SH-SY5Y (cell line): Measurements from ENCODE around the gene ALKBH2.

Experiments
- GATA2 ChIP-seq: IDR thresholded peaks from 2 replicates; pipeline ENCODE4 v1.6.1; 2011; ENCODE audit warnings: mild to moderate bottlenecking, low read depth, low read length
- GATA3 ChIP-seq: IDR thresholded peaks from 2 replicates; pipeline ENCODE4 v1.6.1; 2011; ENCODE audit warnings: low read depth, mild to moderate bottlenecking, low read length, moderate library complexity

ALKBH2 gene

DNA sequence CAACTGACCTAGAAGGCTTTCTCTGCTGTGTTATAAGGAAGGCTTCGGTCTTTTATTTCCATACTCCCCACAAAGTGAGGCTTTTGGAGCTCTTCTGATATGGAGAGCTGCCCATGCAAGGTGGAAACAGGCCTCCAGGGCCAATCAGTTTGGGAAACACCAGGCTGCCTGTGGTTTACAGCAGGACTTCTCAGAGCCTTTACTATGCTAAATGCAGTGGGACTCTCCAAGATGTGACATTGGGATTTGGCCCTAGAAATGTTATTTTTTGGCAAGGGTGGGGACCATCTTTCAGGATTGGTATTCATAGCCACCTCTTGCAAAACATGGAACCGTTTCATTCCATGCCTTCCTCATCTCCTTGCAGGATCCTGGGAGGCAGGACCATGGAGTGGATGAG is 26.8 kb upstream of the ALKBH2 start:
- TF ChIP-seq GATA3 (no peak), GATA2 (no peak)

DNA sequence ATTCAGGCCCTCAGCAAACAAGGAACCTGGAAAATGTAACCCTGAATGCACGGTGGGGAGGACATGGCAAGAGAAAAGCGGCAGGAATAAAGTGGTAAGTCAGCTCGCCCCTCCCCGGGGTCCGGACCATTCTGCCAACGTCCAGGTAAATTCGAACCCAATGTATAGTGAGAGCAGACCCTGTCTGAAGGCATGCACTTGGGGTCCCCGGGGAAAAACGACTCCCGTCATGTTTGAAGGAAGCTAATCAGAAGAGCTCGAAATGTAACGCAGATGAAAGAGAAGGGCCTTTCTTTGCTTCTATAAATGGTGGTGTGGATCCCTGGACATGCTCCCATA is 23.3 kb upstream of the ALKBH2 start:
- TF ChIP-seq GATA3 (no peak), GATA2 (no peak)

DNA sequence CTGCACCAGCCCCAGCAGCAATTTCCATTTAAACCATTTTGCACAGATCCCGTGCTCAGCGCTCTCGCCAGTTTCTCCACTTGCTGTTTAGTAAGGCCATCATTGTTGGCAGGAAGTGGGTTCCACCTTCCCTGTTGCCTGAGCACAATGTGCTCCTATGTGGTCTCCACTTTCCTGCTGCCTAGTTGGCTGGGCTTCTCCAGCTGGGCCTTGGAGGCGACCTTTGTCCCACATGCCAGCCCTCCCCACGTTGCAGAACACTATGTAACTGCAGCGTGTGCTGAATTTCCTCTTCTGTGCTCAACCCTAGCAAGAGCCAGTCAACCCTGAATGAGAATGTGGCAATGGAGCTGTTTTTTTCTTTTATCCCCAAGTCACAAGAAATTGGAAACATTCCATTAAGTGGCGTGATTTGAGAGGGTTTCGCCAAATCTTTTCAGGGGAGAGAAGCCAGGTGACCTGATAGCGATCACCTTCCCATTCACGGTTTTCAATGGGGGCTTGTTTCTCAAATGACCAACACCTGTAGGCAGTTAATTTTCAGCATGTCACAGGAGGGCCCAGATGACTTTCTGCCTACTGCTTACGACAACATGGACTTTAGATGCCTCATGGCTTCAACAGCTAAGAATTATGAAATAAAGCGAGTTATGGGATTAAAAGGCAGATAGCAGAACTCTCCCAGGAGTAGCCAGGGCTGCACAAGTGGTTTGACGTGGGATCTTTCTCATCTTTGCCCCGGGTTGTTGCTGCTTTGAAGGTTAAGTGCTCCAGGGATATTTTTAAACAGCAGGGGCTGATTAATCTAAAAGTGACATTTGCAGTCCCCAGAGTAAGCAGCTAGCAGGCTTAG is 22.7 kb upstream of the ALKBH2 start, which contains the start of gene ACACB:
Gene ACACB (plus strand): TSS at position 830 of the 853 bp plus-strand sequence. CDS start 22,819 bp downstream, outside the sequence.
- TF ChIP-seq GATA3 (peak; percentile 66; the same call in 1 of the 2 replicates), GATA2 (peak; percentile 83)

DNA sequence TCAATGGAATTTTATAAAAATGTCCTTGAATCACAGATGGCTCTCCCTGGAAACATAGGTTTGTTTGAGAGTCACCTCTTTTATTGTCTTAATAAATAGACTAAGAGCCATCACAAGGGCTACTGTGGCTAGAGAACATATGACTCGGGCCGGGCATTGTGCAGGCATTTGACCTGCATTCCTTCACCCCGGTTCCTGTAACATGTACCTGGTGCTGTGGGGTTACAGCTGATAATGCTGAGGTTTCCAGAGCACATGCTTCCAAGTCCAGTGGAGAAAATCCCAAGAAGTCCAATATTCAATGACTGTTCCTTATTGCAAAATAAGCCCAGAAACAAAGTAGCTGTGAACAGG is 22.1 kb upstream of the ALKBH2 start:
- no peak for TF ChIP-seq GATA2
- TF ChIP-seq GATA3: no peak

DNA sequence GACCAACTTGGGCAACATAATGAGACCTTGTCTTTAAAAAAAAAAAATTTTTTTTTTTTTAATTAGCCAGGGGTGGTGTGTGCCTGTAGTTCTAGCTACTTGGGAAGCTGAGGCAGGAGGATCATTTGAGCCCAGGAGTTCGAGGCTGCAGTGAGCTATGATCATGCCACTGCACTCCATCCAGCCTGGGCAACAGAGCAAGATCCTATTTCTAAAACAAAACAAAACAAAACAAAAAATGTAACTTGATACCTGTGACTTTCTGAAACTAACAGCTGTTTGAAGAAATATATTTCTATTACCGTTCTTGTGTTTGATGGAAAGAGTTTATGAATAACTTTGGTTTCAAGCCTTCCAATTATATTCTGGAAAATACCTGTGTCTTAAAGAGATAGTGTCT is 21.4 kb upstream of the ALKBH2 start:
- TF ChIP-seq GATA3 (no peak), GATA2 (no peak)

DNA sequence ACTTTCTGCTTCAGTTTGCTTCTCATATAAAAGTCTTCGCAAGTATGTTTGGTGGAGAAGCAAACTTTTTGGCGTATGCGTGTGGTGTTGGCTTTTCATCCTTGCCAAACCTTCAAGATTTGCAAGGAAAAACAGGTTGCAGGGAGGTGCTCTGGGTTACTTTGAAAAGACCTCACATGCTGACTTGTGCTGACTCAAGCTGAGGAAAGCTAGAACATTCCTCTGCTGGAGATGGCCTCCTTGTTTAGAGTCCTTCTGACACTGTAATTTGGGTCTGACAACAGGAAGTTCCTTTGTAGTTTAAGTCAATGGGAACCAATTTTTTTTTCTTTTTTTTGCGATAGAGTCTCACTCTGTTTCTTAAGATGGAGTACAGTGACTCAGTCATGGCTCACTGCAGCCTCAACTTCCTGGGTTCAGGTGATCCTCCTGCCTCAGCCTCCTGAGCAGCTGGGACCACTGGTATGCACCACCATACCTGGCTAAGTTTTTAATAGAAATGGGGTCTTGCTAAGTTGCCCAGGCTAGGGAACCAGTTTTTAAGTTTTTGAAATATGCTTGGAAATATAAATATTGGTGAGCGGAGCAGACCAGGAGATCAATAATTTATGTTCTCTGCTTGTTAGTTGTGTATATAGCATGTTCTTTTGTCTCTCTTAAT is 20.5 kb upstream of the ALKBH2 start:
- no peak for TF ChIP-seq GATA3
- TF ChIP-seq GATA2: no peak

DNA sequence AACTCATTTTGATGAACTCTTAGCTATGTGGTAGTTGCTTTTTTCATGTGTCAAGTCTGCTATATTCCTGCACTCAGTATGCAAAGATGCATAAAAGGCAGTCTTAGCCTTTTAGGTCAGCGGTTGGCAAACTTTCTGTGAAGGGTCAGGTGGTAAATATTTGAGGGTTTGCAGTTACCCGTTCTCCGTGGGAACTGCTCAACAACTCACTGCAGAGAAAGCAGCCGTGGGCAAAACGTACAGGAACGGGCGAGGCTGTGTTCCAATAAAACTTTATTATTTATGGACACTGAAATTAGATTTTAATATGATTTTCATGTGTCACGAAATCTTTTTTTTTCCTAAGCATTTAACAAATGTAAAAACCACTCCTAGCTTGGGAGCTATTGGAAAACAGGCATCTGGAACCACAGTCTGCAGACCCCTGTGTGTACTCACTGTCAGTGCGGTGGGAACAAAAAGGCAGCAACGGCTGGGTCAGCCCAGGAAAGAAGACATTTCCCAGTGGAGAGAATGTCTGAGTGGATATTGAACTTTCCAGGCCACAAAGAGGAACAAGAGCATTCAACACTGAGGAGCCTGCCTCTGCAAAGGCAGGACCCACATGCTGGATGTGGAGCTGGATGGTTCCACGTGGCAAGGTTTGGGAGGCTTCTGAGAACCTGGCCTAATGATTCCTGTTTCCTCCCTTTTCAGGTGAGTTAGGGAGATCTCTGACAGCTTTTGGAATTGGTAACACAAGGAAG is 19.6 kb upstream of the ALKBH2 start:
- no peak for TF ChIP-seq GATA3
- TF ChIP-seq GATA2: no peak

DNA sequence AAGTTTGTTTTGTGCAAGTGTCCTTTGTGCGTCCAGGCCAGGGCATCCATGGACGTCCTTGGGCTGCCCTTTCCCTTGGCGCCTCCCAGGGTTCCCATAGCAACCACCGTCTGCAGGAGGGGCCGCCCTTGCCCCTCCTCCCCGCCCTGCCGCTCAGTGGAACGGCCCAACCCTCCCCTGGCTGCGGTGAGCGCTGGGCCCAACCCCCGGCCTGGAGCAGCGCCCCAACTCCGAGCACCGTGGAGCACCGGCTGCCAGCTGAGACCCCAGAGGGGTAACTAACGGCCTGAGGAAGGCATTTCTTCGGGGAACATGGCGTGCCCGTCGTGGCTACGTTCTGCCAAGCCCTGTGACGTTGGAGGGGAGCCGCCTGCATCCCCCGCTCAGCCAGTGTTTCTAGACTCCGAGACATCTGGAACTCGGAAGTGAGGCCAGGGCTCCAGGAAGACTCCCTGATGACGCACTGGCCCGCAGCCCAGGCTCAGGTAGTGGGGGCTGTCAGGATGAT is 17.8 kb upstream of the ALKBH2 start:
- TF ChIP-seq GATA2 (no peak), GATA3 (no peak)

DNA sequence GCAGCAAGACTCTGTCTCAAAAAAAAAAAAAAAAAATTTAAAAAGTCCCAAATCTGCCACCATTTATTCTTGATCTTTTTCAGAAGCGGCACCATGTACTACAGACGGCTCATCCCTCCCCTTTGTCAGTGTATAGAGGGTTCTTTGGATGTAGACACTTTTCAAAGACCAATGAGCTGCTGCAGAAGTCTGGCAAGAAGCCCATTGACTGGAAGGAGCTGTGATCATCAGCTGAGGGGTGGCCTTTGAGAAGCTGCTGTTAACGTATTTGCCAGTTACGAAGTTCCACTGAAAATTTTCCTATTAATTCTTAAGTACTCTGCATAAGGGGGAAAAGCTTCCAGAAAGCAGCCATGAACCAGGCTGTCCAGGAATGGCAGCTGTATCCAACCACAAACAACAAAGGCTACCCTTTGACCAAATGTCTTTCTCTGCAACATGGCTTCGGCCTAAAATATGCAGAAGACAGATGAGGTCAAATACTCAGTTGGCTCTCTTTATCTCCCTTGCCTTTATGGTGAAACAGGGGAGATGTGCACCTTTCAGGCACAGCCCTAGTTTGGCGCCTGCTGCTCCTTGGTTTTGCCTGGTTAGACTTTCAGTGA is 16.6 kb upstream of the ALKBH2 start:
- TF ChIP-seq GATA2 (no peak), GATA3 (no peak)

DNA sequence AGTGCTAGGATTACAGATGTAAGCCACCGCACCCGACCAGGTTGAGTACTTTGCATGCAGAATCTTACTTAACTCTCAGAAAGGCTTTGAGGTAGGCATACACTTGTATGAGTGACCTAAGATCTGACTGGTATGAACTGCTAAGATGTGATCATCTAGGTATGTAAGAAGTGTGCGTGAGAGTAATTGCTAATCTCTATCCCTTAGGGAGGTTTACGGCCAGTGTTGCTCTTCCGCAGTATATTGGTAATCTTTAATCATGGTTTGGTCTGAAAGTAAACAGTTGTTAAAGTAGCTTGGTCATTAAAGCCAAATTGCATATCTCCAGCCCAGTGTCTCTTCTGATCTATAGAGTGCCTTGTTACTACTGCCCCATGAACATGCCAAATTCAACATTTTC is 11.9 kb upstream of the ALKBH2 start:
- TF ChIP-seq GATA3 (no peak), GATA2 (no peak)

DNA sequence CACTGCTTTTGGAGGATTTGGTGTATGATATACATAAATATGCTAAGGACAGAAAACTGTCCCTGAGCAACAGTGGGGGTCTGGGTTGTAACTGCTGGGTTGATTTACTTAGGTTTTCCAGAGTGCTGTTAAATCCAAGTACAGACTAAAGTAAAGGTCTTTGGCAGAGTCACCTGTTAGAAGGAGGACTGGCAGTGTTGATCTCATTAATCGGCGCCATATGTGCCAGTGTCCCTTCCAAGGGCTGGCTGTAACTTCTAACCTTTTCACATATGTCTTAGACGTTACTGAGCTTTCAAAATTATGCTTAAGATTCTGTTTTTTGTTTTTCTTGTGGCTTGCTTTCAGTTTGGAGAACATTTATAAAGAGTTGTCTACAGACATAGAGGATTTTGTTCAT is 9.2 kb upstream of the ALKBH2 start:
- no peak for TF ChIP-seq GATA3
- no peak for TF ChIP-seq GATA2

DNA sequence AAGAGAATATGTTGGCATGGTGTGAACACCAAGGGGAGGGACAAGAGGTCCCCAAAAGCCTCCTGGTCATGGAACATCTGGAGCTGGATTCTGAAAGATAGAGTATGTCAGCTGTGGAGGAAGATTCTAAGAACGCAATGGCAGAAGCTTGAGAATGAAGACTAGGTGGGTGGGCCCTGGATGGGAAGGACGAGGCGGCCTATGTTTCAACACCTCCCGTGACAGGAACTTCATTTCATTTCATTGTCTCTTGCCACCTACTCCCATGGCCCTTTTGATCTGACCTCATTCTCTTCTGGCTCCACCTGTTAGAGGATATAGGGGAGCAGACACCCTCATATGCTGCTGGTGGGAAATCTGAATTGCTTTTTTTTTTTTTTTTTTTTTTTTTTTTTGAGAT is 7.5 kb upstream of the ALKBH2 start:
- TF ChIP-seq GATA2 (no peak), GATA3 (no peak)

DNA sequence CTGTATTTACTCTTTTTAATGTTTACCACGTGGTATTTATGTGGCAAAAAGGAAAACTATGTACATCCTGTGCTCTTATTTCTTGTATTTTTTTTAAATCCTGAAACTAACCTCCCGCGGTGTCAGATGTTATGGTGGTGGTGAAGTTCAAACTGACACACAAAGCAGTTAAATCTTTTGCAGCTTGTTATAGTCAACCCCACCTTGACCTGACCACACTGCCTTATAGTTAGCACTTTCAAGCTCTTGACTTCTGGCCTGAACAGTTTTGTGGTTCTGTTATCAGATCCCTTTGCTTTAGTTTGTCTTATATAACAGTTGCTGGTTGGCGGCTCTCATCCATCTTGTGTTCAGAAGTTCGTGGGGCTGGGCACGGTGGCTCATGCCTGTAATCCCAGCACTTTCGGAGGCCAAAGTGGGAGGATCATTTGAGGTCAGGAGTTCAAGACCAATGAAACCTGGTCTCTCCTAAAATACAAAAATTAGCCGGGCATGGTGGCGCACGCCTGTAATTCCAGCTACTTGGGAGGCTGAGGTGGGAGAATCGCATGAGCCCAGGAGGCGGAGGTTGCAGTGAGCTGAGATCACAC is 6.3 kb upstream of the ALKBH2 start:
- TF ChIP-seq GATA3: no peak
- no peak for TF ChIP-seq GATA2

DNA sequence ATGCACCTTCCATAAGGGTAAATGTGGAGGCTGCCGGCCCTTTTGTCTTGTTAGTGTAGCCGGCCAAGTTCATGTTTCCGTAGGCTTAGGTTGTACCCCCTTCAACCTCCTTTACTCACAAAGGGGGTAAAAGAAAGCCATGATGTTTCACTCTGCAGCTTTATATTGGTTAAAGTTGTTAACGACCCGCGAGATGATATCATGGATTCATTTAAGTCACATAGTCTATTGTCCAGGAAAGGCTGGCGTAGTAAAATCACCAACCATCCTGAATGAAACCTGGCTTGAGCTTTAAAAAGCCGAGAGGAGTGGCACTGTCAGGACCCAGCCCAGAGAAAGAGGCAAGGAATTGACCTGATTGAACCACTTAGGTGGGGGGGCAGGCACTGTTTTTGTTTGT is 5.4 kb upstream of the ALKBH2 start:
- no peak for TF ChIP-seq GATA2
- TF ChIP-seq GATA3: no peak
